ENCODE data around the gene PIK3CB.
"Not testable (repeated sequence)": the region's sequence is repeated elsewhere in the genome, so short reads cannot be mapped to it uniquely, and the experiment has no call there.

The PIK3CB gene

DNA sequence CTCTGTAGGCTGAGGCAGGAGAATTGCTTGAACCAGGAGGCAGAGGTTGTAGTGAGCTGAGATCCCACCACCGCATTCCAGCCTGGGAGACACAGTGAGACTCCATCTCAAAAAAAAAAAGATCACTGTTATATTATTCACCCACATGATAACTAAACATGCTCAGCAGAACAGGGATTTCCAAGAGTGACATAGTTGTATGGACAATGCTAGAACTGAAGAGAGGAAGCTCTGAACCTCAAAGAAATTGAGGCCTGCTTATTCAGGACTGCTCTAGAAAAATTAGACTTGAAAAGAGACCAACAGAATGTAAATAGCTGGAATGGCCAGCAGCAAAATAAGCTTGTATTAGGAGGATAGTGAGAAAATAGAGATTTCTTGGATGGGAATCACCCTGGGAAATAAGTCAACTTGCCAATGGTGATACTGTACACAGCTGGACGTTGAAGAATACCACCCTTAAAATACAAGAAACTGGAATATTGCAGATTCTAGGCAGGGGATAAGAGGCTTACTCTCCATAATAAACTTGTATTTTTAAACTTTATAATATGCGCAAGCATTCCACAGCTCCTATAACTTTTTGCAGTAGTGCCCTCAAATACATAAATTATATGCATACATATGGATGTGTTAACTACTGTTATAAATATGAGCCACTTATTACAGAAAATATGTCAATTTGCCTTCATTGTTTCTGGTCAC is 28.2 kb downstream of the PIK3CB start:
- Histone ChIP-seq H3K9me3 (ENCODE audit: control insufficient read depth in 2 of 2, low read length in 2 of 2) (no peaks in the 10 kb centered on the region), H3K27ac (ENCODE audit: low read depth in 2 of 2, low read length in 2 of 2) (no peak overlapping the region), H3K9ac (ENCODE audit: low read depth in 1 of 2, low read length in 2 of 2) (no peak overlapping the region), H3K4me3 (ENCODE audit: low read length in 2 of 2) (no peak overlapping the region), H3K27me3 (ENCODE audit: control insufficient read depth in 2 of 2, insufficient read depth in 2 of 2, low read length in 2 of 2) (no peaks in the 10 kb centered on the region), H3K36me3 (ENCODE audit: control insufficient read depth in 2 of 2, insufficient read depth in 2 of 2, low read length in 2 of 2) (no peaks in the 10 kb centered on the region), H3K4me1 (ENCODE audit: control insufficient read depth in 2 of 2, insufficient read depth in 2 of 2, low read length in 2 of 2) (peaks cover 0 to 6% of the 10 kb centered on the region in 2 donors)

DNA sequence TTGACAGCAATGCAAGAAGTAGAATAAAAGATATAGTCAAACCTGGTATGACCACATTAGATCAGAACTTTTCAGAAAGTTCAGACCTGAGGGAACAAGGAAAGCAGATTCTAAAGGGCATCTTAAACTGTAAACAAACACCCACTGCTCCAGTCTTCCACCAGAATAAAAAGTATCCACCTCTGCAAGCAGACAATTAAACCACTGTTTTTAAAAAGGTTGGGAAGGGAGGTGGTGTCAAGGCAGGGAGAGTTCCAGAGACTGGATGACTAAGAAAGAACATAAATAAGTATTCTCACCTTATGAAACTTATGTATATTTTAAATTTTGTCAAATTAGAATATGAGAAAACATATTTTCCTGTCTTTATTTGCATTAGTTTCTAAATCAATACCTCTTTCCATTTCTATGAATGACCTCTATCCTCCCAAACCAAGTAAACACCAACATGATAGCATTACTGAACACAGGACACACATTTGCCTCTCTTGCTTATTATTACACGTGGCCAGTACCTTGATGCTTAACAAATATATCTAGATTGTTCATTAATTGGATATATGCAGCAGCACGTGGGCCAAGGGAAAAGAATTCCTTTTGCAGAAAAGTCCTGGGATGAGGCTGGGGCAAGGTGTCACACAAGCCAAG is 31.6 kb downstream of the PIK3CB start:
- no peaks in the 10 kb centered on the region for H3K4me1 ChIP-seq (ENCODE audit: control insufficient read depth in 2 of 2, insufficient read depth in 2 of 2, low read length in 2 of 2)
- no peak overlapping the region for H3K4me3 ChIP-seq (ENCODE audit: low read length in 2 of 2)
- H3K9me3 ChIP-seq (ENCODE audit: control insufficient read depth in 2 of 2, low read length in 2 of 2), result no peaks in the 10 kb centered on the region
- no peaks in the 10 kb centered on the region for H3K27me3 ChIP-seq (ENCODE audit: control insufficient read depth in 2 of 2, insufficient read depth in 2 of 2, low read length in 2 of 2)
- no peaks in the 10 kb centered on the region for H3K36me3 ChIP-seq (ENCODE audit: control insufficient read depth in 2 of 2, insufficient read depth in 2 of 2, low read length in 2 of 2)
- H3K27ac ChIP-seq (ENCODE audit: low read depth in 2 of 2, low read length in 2 of 2), result no peak overlapping the region
- no peak overlapping the region for H3K9ac ChIP-seq (ENCODE audit: low read depth in 1 of 2, low read length in 2 of 2)

DNA sequence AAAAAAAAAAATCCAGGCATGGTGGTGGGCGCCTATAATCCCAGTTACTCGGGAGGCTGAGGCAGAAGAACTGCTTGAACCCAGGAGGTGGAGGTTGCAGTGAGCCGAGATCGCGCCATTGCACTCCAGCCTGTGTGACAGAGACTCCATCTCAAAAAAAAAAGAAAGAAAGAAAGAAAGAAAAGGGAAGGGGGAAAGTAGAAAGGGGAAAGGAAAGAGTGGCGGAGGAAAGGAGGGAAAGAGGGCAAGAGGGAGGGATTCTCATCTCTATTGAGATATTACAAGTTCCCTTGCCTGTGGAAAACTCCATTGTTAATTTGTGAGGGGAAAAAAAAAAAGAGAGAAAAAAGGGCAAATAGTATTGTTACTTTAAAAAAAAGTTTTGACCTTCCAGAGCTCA is 32.5 kb downstream of the PIK3CB start:
- H3K4me1 ChIP-seq (ENCODE audit: control insufficient read depth in 2 of 2, insufficient read depth in 2 of 2, low read length in 2 of 2); H3K9me3 ChIP-seq (ENCODE audit: control insufficient read depth in 2 of 2, low read length in 2 of 2); H3K27ac ChIP-seq (ENCODE audit: low read depth in 2 of 2, low read length in 2 of 2): not testable (repeated sequence)

DNA sequence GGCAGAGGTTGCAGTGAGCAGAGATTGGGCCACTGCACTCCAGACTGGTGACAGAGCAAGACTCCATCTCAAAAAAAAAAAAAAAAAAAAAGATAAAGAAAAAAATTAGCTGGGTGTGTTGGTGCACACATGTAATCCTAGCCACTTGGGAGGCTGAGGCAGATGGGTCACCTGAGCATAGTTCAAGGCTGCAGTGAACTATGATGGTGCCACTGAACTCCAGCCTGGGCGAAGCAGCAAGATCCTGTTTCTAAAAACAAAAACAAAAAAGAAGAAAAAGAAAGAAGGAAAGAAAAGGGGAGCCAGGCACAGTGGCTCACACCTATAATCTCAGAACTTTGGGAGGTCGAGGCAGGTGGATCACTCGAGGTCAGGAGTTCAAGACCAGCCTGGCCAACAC is 32.9 kb downstream of the PIK3CB start:
- Histone ChIP-seq H3K36me3 (ENCODE audit: control insufficient read depth in 2 of 2, insufficient read depth in 2 of 2, low read length in 2 of 2) (no peaks in the 10 kb centered on the region), H3K4me1 (ENCODE audit: control insufficient read depth in 2 of 2, insufficient read depth in 2 of 2, low read length in 2 of 2) (no peaks in the 10 kb centered on the region), H3K4me3 (ENCODE audit: low read length in 2 of 2) (no peak overlapping the region), H3K27ac (ENCODE audit: low read depth in 2 of 2, low read length in 2 of 2) (no peak overlapping the region), H3K9me3 (ENCODE audit: control insufficient read depth in 2 of 2, low read length in 2 of 2) (no peaks in the 10 kb centered on the region), H3K27me3 (ENCODE audit: control insufficient read depth in 2 of 2, insufficient read depth in 2 of 2, low read length in 2 of 2) (no peaks in the 10 kb centered on the region), H3K9ac (ENCODE audit: low read depth in 1 of 2, low read length in 2 of 2) (no peak overlapping the region)

More for the DNA sequence above, 32.5 kb downstream of the PIK3CB start:
- not testable (repeated sequence) for H3K36me3 ChIP-seq (ENCODE audit: control insufficient read depth in 2 of 2, insufficient read depth in 2 of 2, low read length in 2 of 2); H3K27me3 ChIP-seq (ENCODE audit: control insufficient read depth in 2 of 2, insufficient read depth in 2 of 2, low read length in 2 of 2); H3K4me3 ChIP-seq (ENCODE audit: low read length in 2 of 2); H3K9ac ChIP-seq (ENCODE audit: low read depth in 1 of 2, low read length in 2 of 2)

DNA sequence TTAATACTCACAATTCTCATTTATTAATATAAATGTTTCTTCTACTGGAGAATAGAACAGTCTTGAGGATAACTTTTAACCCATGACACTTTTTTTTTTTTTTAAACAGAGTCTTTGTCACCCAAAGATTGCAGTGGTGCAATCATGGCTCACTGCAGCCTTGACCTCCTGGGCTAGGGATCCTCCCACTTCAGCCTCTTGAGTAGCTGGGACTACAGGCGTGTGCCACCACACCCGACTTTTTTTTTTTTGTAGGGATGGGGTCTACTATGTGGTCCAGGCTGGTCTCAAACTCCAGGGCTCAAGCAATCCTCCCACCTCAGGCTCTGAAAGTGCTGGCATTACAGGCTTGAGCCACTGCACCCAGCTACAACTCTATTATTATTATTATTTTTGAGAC is 34.5 kb downstream of the PIK3CB start:
- H3K36me3 ChIP-seq (ENCODE audit: control insufficient read depth in 2 of 2, insufficient read depth in 2 of 2, low read length in 2 of 2), result no peaks in the 10 kb centered on the region
- H3K9me3 ChIP-seq (ENCODE audit: control insufficient read depth in 2 of 2, low read length in 2 of 2), result no peaks in the 10 kb centered on the region
- no peak overlapping the region for H3K4me3 ChIP-seq (ENCODE audit: low read length in 2 of 2)
- no peaks in the 10 kb centered on the region for H3K27me3 ChIP-seq (ENCODE audit: control insufficient read depth in 2 of 2, insufficient read depth in 2 of 2, low read length in 2 of 2)
- H3K9ac ChIP-seq (ENCODE audit: low read depth in 1 of 2, low read length in 2 of 2), result no peak overlapping the region
- no peaks in the 10 kb centered on the region for H3K4me1 ChIP-seq (ENCODE audit: control insufficient read depth in 2 of 2, insufficient read depth in 2 of 2, low read length in 2 of 2)
- H3K27ac ChIP-seq (ENCODE audit: low read depth in 2 of 2, low read length in 2 of 2), result no peak overlapping the region

DNA sequence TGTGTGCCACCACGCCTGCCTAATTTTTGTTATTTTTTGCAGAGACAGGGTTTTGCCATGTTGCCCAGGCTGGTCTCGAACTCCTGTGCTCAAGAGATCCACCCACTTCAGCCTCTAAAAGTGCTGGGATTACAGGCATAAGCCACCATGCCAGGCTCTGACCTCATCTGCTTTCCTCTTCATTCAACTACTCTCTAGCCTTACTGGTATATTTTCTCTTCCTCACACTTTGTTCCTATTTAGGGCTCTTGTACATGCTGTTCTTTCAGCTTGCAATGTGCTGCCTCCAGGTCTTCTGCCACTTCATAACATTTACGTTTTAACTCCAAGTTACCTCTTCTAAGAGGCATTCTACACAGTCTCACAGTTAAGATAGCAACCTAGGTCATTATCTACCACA is 34.9 kb downstream of the PIK3CB start:
- Histone ChIP-seq H3K4me3 (ENCODE audit: low read length in 2 of 2) (no peak overlapping the region), H3K27me3 (ENCODE audit: control insufficient read depth in 2 of 2, insufficient read depth in 2 of 2, low read length in 2 of 2) (no peaks in the 10 kb centered on the region), H3K27ac (ENCODE audit: low read depth in 2 of 2, low read length in 2 of 2) (no peak overlapping the region), H3K9me3 (ENCODE audit: control insufficient read depth in 2 of 2, low read length in 2 of 2) (no peaks in the 10 kb centered on the region), H3K36me3 (ENCODE audit: control insufficient read depth in 2 of 2, insufficient read depth in 2 of 2, low read length in 2 of 2) (no peaks in the 10 kb centered on the region), H3K4me1 (ENCODE audit: control insufficient read depth in 2 of 2, insufficient read depth in 2 of 2, low read length in 2 of 2) (no peaks in the 10 kb centered on the region), H3K9ac (ENCODE audit: low read depth in 1 of 2, low read length in 2 of 2) (no peak overlapping the region)

DNA sequence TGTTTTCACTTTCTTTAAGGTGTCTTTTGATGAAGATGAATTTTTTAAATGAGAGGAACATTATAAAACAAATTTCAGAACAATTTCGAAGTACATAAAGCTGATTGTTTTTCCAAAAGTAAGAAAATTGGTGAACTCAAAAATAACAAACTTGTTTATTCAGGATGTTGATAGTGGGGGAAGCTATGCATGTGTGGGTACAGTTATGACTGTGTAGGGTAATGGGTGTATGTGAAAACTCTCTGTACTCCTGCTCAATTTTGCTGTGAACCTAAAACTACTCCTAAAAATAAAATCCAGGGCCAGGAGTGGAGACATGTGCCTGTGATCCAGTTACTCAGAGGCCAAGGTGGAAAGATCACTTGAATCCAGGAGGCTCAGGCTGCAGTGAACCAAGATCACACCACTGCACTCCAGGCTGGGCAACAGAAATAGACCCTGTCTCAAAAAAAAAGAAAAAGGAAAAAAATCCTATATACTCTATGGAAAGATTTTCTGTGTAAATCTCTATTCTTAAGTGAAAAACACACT is 37.2 kb downstream of the PIK3CB start:
- H3K27me3 ChIP-seq (ENCODE audit: control insufficient read depth in 2 of 2, insufficient read depth in 2 of 2, low read length in 2 of 2), result no peaks in the 10 kb centered on the region
- no peak overlapping the region for H3K4me3 ChIP-seq (ENCODE audit: low read length in 2 of 2)
- no peak overlapping the region for H3K9ac ChIP-seq (ENCODE audit: low read depth in 1 of 2, low read length in 2 of 2)
- H3K27ac ChIP-seq (ENCODE audit: low read depth in 2 of 2, low read length in 2 of 2), result no peak overlapping the region
- peaks cover 0 to 10% of the 10 kb centered on the region in 2 donors for H3K36me3 ChIP-seq (ENCODE audit: control insufficient read depth in 2 of 2, insufficient read depth in 2 of 2, low read length in 2 of 2)
- no peaks in the 10 kb centered on the region for H3K4me1 ChIP-seq (ENCODE audit: control insufficient read depth in 2 of 2, insufficient read depth in 2 of 2, low read length in 2 of 2)
- no peaks in the 10 kb centered on the region for H3K9me3 ChIP-seq (ENCODE audit: control insufficient read depth in 2 of 2, low read length in 2 of 2)

DNA sequence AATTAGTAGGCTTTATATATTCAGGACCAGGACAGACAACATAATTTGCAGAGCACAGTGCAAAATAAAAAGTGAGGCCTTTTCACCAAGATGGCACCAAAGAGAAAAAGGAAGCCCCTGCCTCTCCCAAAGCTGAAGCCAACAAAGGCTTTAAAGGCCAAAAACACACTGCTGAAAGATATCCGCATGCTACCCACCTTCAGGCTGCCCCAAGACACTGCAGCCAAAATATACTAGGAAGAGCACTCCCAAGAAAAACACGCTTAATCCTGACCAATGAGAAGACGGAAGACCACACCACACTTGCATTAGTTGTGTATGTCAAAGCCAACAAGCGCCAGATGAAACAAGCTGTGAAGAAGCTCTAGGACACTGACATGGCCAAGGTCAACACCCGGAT is 38.0 kb downstream of the PIK3CB start:
- no peaks in the 10 kb centered on the region for H3K9me3 ChIP-seq (ENCODE audit: control insufficient read depth in 2 of 2, low read length in 2 of 2)
- H3K4me1 ChIP-seq (ENCODE audit: control insufficient read depth in 2 of 2, insufficient read depth in 2 of 2, low read length in 2 of 2), result no peaks in the 10 kb centered on the region
- no peak overlapping the region for H3K4me3 ChIP-seq (ENCODE audit: low read length in 2 of 2)
- no peak overlapping the region for H3K9ac ChIP-seq (ENCODE audit: low read depth in 1 of 2, low read length in 2 of 2)
- H3K36me3 ChIP-seq (ENCODE audit: control insufficient read depth in 2 of 2, insufficient read depth in 2 of 2, low read length in 2 of 2), result peaks cover 0 to 10% of the 10 kb centered on the region in 2 donors
- no peak overlapping the region for H3K27ac ChIP-seq (ENCODE audit: low read depth in 2 of 2, low read length in 2 of 2)
- H3K27me3 ChIP-seq (ENCODE audit: control insufficient read depth in 2 of 2, insufficient read depth in 2 of 2, low read length in 2 of 2), result no peaks in the 10 kb centered on the region

DNA sequence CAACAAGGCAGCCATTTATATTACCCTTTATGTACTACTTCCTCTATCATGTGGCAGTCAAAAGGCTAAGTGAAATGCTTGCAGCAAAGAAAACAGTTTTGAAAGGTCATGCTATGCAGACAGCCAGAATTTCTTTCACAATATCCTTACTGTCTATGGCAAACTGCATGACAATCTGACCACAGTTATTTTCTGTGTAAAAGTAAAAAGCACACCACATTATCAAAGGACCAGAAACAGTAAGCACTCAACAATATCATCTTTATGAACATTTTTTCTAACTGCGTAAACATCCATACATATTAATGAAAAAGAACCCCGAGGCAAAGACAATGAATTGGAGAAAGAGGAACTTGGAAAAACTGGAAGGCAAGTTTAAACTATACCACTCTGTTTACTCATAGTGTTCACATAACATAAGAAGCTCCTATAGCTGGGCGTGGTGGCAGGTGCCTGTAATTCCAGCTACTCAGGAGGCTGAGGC is 47.9 kb downstream of the PIK3CB start:
- Histone ChIP-seq H3K27ac (ENCODE audit: low read depth in 2 of 2, low read length in 2 of 2) (no peak overlapping the region), H3K36me3 (ENCODE audit: control insufficient read depth in 2 of 2, insufficient read depth in 2 of 2, low read length in 2 of 2) (no peaks in the 10 kb centered on the region), H3K4me1 (ENCODE audit: control insufficient read depth in 2 of 2, insufficient read depth in 2 of 2, low read length in 2 of 2) (peaks cover 0 to 4% of the 10 kb centered on the region in 2 donors), H3K9ac (ENCODE audit: low read depth in 1 of 2, low read length in 2 of 2) (no peak overlapping the region), H3K4me3 (ENCODE audit: low read length in 2 of 2) (no peak overlapping the region), H3K9me3 (ENCODE audit: control insufficient read depth in 2 of 2, low read length in 2 of 2) (no peaks in the 10 kb centered on the region), H3K27me3 (ENCODE audit: control insufficient read depth in 2 of 2, insufficient read depth in 2 of 2, low read length in 2 of 2) (no peaks in the 10 kb centered on the region)

DNA sequence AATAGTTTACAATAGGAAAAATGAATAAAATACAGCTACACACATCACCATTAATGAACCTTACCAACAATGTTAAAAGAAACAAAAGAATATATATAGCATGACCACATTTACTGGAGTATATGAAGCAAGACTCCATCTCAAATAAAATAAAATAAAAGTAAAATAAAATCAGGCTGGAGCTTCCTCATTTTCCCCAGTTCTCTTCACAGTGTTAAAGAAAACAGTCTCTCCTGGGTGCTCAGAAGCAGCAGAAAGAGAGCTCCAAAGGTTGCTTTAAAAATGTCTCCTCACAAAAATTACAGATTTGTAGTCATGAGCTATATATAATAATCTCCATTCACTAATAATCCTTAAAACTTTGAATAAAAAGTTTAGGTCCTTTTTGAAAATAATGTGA is 48.8 kb downstream of the PIK3CB start:
- Histone ChIP-seq H3K27ac (ENCODE audit: low read depth in 2 of 2, low read length in 2 of 2) (no peak overlapping the region), H3K36me3 (ENCODE audit: control insufficient read depth in 2 of 2, insufficient read depth in 2 of 2, low read length in 2 of 2) (no peaks in the 10 kb centered on the region), H3K27me3 (ENCODE audit: control insufficient read depth in 2 of 2, insufficient read depth in 2 of 2, low read length in 2 of 2) (no peaks in the 10 kb centered on the region), H3K4me1 (ENCODE audit: control insufficient read depth in 2 of 2, insufficient read depth in 2 of 2, low read length in 2 of 2) (peaks cover 0 to 4% of the 10 kb centered on the region in 2 donors), H3K4me3 (ENCODE audit: low read length in 2 of 2) (no peak overlapping the region), H3K9me3 (ENCODE audit: control insufficient read depth in 2 of 2, low read length in 2 of 2) (no peaks in the 10 kb centered on the region), H3K9ac (ENCODE audit: low read depth in 1 of 2, low read length in 2 of 2) (no peak overlapping the region)
